ENCODE results near the gene ACTR3. TPM values are rescaled to one million over a fixed set of nuclear protein-coding genes. Genes with fewer than 3 reads are reported as not detected.
"Not testable (repeated sequence)": the region's sequence is repeated elsewhere in the genome, so short reads cannot be mapped to it uniquely, and the experiment has no call there.

The ACTR3 gene
- total RNA-seq (2014; rRNA removed; shearing (Covaris generic)) (343 and 410 TPM in 2 replicates), polyA plus RNA-seq (2016; fragmentation: Nextera tagmentation; extraction: Ambion mirVana) (361 and 377 TPM in 2 replicates)

DNA sequence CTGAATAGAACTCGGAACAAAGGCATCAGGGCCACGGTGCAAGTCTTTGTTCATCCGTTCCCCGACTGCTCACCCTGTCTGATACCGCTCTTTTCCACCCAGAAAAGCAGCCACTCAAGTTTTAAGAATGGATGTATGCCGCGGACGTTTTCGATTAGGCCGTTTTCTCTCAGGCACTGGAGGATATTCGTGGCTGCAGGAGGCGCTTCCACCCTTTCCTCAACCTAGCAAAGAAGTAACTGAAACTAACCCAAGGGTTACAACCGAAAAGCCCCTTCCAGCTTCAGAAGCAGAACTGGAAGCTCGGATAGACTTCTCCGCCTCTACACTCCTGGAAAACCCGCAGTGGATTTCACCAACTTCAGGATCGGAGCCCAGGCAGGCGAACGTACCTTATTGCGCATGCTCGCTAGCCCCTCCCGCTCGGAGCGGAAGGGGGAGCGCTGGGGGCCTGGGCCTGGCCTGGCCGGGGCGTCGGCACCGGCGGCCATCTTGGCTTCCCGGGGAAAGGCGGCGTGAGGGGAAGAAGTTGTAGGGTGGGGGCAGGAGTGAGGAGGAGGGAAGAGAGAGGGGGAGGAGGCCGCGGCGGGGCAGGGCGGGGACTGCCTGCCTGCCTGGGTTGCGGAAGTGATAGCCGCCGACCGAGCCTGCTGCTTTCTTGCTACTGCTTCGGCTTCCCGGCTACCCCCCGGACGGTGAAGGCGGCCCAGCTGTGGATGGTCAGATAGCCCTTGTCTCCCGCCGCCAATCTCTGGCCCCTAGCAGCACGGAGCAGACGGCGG, at the start of gene ACTR3:
Gene ACTR3, plus strand, starts transcription at position 619 of the 782 bp plus-strand sequence. CDS start 191 bp downstream, outside the sequence.
- peaks cover 71% of the 10 kb centered on the region for H3K79me2 ChIP-seq (ENCODE audit: insufficient read depth)
- H2AFZ ChIP-seq = peak within 1 kb of the TSS; percentile 88
- H3K4me3 ChIP-seq = peak within 1 kb of the TSS; percentile 97
- peak within 1 kb of the TSS; percentile 89 for H3K9ac ChIP-seq
- H3K27ac ChIP-seq = peak within 1 kb of the TSS; percentile 85
- H3K4me1 ChIP-seq (ENCODE audit: insufficient read depth) = peaks cover 62% of the 10 kb centered on the region
- H3F3A ChIP-seq (ENCODE audit: insufficient read depth) = peaks cover 66% of the 10 kb centered on the region
- H3K4me2 ChIP-seq (ENCODE audit: unreplicated experiment) = peak within 1 kb of the TSS; percentile 98
- 0 to 2% methylated on average over 41 to 51 of the region's 51 CpGs for WGBS, 2 experiments (ENCODE audit: low coverage in 1 of 2, low lambda C conversion rate in 2 of 2, missing lambda C conversion rate in 2 of 2)
- in situ Hi-C loops (cut with MboI) = loop anchor here (10.0 kb wide), 1 partner anchor 135 kb away; the partner anchor contains the start of gene SLC35F5
- no peaks in the 10 kb centered on the region; the same call in 1 of the 2 replicates for H3K36me3 ChIP-seq (ENCODE audit: low read depth)
- no peaks in the 10 kb centered on the region for H3K27me3 ChIP-seq (replicated peaks; ENCODE audit: insufficient read depth)
- H3K9me3 ChIP-seq (ENCODE audit: low read depth) = no peaks in the 10 kb centered on the region
- peaks cover 4% of the 10 kb centered on the region; the same call in 1 of the 2 replicates for H4K20me1 ChIP-seq (ENCODE audit: insufficient read depth)
- H3K9me2 ChIP-seq (ENCODE audit: insufficient read depth) = no peaks in the 10 kb centered on the region
- no peak for TF ChIP-seq EZH2phosphoT487 (IDR thresholded peaks at IDR 0.05; ENCODE audit: insufficient read depth, low read depth)
- no peak for TF ChIP-seq EZH2 (IDR thresholded peaks at IDR 0.05; ENCODE audit: insufficient read depth, poor library complexity, severe bottlenecking)
- DNase-seq = peak; percentile 99

DNA sequence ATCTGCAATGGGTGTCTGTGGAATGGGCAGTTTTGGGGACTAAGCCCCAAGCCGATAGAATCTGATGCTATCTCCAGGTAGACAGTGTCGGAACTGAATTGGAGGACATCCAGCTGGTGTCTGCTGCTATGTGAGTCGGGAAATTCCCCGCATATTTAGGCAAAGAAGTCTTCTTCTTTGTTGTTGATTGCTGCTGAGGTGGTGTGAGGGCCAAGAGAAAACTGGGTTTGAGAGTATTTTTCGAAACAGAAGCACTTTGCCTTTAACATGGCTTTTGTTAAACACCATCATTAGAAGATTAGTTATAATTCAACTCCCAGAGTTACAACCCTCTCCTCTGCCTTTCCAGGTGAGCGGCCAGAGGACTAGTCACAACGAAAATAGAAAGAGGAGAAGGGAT, 49.4 kb upstream of the ACTR3 start:
- Histone ChIP-seq H3K36me3 (ENCODE audit: low read depth) (no peaks in the 10 kb centered on the region), H3F3A (ENCODE audit: insufficient read depth) (peaks cover 24% of the 10 kb centered on the region), H3K4me1 (ENCODE audit: insufficient read depth) (peaks cover 17% of the 10 kb centered on the region), H3K27ac (no peak overlapping the region), H4K20me1 (ENCODE audit: insufficient read depth) (no peaks in the 10 kb centered on the region), H3K9ac (no peak overlapping the region), H2AFZ (no peak overlapping the region), H3K9me3 (ENCODE audit: low read depth) (no peaks in the 10 kb centered on the region), H3K79me2 (ENCODE audit: insufficient read depth) (no peaks in the 10 kb centered on the region), H3K27me3 (replicated peaks; ENCODE audit: insufficient read depth) (no peaks in the 10 kb centered on the region), H3K4me2 (ENCODE audit: unreplicated experiment) (no peak overlapping the region), H3K9me2 (ENCODE audit: insufficient read depth) (no peaks in the 10 kb centered on the region), H3K4me3 (no peak overlapping the region)
- 95% methylated on average over 7 of the region's 7 CpGs for WGBS, 2 experiments (ENCODE audit: low coverage in 1 of 2, low lambda C conversion rate in 2 of 2, missing lambda C conversion rate in 2 of 2)
- DNase-seq = no peak
- TF ChIP-seq EZH2 (IDR thresholded peaks at IDR 0.05; ENCODE audit: insufficient read depth, poor library complexity, severe bottlenecking) (no peak), EZH2phosphoT487 (IDR thresholded peaks at IDR 0.05; ENCODE audit: insufficient read depth, low read depth) (no peak)
- in situ Hi-C loops (cut with MboI) = no loop called here

DNA sequence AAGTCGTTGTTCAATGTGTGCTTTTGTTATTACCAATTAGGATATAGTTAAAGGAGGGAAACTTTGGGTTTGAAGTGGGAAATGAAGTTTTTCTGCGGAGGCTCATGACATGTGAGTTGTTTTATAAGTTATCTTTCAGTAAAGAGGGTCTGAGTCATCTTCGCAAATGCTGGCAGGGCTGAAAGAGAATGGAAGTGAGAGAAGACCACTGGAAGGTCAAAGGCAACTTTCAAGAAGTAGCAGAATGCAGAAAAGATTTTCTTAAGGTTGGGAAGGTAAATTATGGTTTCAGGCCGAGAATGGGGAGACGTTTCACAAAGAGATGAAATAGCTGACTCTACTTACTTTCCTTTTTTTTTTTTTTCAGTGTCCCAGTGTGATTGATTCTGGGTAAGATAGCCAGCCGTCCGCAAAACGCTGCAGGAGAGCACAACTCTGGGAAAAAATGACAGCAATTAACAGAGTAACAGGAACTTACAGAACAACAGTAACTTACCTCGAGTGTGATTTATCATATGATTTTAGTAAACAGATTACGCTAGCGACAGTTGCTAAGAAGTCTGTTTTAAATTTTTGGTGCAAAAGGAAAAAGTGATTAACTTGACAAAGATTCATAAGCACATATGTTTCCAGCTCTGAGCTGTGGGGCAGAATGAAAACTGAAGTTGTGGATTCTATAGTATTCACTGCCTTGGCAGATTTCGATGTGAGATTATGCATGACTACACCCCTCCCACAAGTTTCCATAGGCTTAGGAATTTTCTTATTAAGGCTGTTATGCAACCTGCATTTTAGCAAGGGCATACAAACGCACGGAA, 46.8 kb upstream of the ACTR3 start:
- 1 to 3% methylated on average over 14 of the region's 14 CpGs for WGBS, 2 experiments (ENCODE audit: low coverage in 1 of 2, low lambda C conversion rate in 2 of 2, missing lambda C conversion rate in 2 of 2)

DNA sequence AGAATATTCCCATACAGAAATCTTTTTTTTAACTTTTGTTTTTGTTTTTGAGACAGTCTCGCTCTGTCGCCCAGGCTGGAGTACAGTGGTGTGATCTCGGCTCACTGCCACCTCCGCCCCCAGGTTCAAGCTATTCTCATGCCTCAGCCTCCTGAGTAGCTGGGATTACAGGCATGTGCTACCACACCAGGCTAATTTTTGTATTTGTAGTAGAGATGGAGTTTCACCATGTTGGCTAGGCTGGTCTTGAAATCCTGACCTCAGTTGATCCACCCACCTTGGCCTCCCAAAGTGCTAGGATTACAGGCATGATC, 46.2 kb upstream of the ACTR3 start:
- H3K9me2 ChIP-seq (ENCODE audit: insufficient read depth); H3K27me3 ChIP-seq (replicated peaks; ENCODE audit: insufficient read depth); in situ Hi-C loops (cut with MboI); H3K9me3 ChIP-seq (ENCODE audit: low read depth); H3K79me2 ChIP-seq (ENCODE audit: insufficient read depth); DNase-seq; H3K36me3 ChIP-seq (ENCODE audit: low read depth); H4K20me1 ChIP-seq (ENCODE audit: insufficient read depth): not testable (repeated sequence)
- H3F3A ChIP-seq (ENCODE audit: insufficient read depth) = peaks cover 32% of the 10 kb centered on the region
- peak overlapping the region; percentile 98 for H3K27ac ChIP-seq
- H3K4me3 ChIP-seq = peak overlapping the region; percentile 69
- peak overlapping the region; percentile 36 for H2AFZ ChIP-seq
- H3K4me2 ChIP-seq (ENCODE audit: unreplicated experiment) = peak overlapping the region; percentile 79
- H3K4me1 ChIP-seq (ENCODE audit: insufficient read depth) = peaks cover 22% of the 10 kb centered on the region
- H3K9ac ChIP-seq = peak overlapping the region; percentile 90
- 0 to 2% methylated on average over 4 of the region's 4 CpGs for WGBS, 2 experiments (ENCODE audit: low coverage in 1 of 2, low lambda C conversion rate in 2 of 2, missing lambda C conversion rate in 2 of 2)

More for the DNA sequence above, 46.8 kb upstream of the ACTR3 start:
- Histone ChIP-seq H3K4me1 (ENCODE audit: insufficient read depth) (peaks cover 21% of the 10 kb centered on the region), H3F3A (ENCODE audit: insufficient read depth) (peaks cover 32% of the 10 kb centered on the region), H3K79me2 (ENCODE audit: insufficient read depth) (no peaks in the 10 kb centered on the region), H3K9ac (peak overlapping the region; percentile 90), H2AFZ (peak overlapping the region; percentile 36), H3K4me3 (peak overlapping the region; percentile 69), H3K36me3 (ENCODE audit: low read depth) (no peaks in the 10 kb centered on the region), H3K4me2 (ENCODE audit: unreplicated experiment) (peak overlapping the region; percentile 79), H4K20me1 (ENCODE audit: insufficient read depth) (no peaks in the 10 kb centered on the region), H3K27ac (peak overlapping the region; percentile 98), H3K9me3 (ENCODE audit: low read depth) (no peaks in the 10 kb centered on the region), H3K9me2 (ENCODE audit: insufficient read depth) (no peaks in the 10 kb centered on the region), H3K27me3 (replicated peaks; ENCODE audit: insufficient read depth) (no peaks in the 10 kb centered on the region)
- in situ Hi-C loops (cut with MboI) = no loop called here
- DNase-seq = peak; percentile 97
- TF ChIP-seq EZH2 (IDR thresholded peaks at IDR 0.05; ENCODE audit: insufficient read depth, poor library complexity, severe bottlenecking) (no peak), EZH2phosphoT487 (IDR thresholded peaks at IDR 0.05; ENCODE audit: insufficient read depth, low read depth) (no peak)

Measured in GM23248 (cell line).